Colonic mucosa (tissue), 4 donors: Measurements from ENCODE around the gene ZNF407. TPM values are rescaled to one million over a fixed set of nuclear protein-coding genes. Genes with fewer than 3 reads are reported as not detected.

Experiments used
- DNase-seq: peaks from one replicate; pipeline ENCODE4 v3.0.0-alpha.2; 2020
- H3K27ac ChIP-seq: fragments of 200-600 bp; one replicate; pipeline ENCODE4 v1.8.0; 2021
- H3K27me3 ChIP-seq: fragments of 200-600 bp; one replicate; pipeline ENCODE4 v1.8.0; 2021
- H3K36me3 ChIP-seq: fragments of 200-600 bp; one replicate; pipeline ENCODE4 v1.8.0; 2021
- H3K4me1 ChIP-seq: fragments of 200-600 bp; one replicate; pipeline ENCODE4 v1.8.0; 2021; ENCODE audit warnings: mild to moderate bottlenecking
- H3K4me3 ChIP-seq: fragments of 200-600 bp; one replicate; pipeline ENCODE4 v1.8.0; 2021
- H3K9ac ChIP-seq, 2 donors: one replicate each; pipeline ENCODE4 v1.7.0; 2013; ENCODE audit warnings: control low read depth in 2 of 2, low read depth in 2 of 2, low read length in 2 of 2
- H3K9me3 ChIP-seq: fragments of 200-600 bp; one replicate; pipeline ENCODE4 v1.8.0; 2021
- intact Hi-C: fragments of 100-400 bp; cut with DNase I; formaldehyde crosslinking; loops from one replicate; pipeline ENCODE4 v1.14.1; 2022
- total RNA-seq, 2 donors: library from RNA; stranded (reverse); fragmentation: NEBNext Ultra II Directional in 1 of 2; extraction: Animal tissue kit (Norgen Biotek cat#: 25700) in 1 of 2; gene quantifications; one replicate each; pipeline ENCODE4 v1.2.1, GENCODE V29; 2021
- TF ChIP-seq, protein P1 (sequence below): fragments of 200-600 bp; IDR thresholded peaks from one replicate; pipeline ENCODE4 v1.8.0; 2022; ENCODE audit warnings: antibody characterized with exemption, mild to moderate bottlenecking
- donor health status: healthy.
- donor health status: DM: no; HTN: no; CAD: no.
- donor health status: DM: no; HTN: no; CAD: no.

Gene ZNF407
- total RNA-seq, 2 donors from 2014 or later, result 8.1 to 13.1 TPM

DNA sequence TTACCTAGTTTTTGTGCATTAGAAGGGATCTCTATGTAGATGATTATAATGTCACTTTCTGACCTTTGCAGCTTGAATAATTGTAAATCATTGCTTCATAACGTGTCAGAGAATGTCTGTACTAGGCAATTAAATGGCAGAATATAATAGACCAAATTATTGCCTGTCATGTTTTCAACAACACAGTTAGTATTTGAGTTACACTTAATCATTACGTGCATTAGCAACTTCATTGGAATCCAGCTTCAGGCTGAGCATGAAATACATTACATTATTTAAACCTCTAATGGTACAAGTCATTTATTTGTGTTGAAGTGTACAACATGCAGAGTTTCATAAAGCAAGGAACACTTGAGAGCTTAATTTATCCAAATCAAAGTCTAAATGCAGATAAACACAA is 48.0 kb downstream of the ZNF407 start:
- TF ChIP-seq, protein P1, sequence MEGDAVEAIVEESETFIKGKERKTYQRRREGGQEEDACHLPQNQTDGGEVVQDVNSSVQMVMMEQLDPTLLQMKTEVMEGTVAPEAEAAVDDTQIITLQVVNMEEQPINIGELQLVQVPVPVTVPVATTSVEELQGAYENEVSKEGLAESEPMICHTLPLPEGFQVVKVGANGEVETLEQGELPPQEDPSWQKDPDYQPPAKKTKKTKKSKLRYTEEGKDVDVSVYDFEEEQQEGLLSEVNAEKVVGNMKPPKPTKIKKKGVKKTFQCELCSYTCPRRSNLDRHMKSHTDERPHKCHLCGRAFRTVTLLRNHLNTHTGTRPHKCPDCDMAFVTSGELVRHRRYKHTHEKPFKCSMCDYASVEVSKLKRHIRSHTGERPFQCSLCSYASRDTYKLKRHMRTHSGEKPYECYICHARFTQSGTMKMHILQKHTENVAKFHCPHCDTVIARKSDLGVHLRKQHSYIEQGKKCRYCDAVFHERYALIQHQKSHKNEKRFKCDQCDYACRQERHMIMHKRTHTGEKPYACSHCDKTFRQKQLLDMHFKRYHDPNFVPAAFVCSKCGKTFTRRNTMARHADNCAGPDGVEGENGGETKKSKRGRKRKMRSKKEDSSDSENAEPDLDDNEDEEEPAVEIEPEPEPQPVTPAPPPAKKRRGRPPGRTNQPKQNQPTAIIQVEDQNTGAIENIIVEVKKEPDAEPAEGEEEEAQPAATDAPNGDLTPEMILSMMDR, result no peak
- intact Hi-C loops, result no loop called here
- Histone ChIP-seq H3K36me3 (no peaks in the 10 kb centered on the region), H3K4me3 (no peak overlapping the region), H3K4me1 (no peaks in the 10 kb centered on the region), H3K27ac (no peak overlapping the region), H3K9ac (no peak overlapping the region), H3K9me3 (no peaks in the 10 kb centered on the region), H3K27me3 (no peaks in the 10 kb centered on the region)
- DNase-seq, result no peak

DNA sequence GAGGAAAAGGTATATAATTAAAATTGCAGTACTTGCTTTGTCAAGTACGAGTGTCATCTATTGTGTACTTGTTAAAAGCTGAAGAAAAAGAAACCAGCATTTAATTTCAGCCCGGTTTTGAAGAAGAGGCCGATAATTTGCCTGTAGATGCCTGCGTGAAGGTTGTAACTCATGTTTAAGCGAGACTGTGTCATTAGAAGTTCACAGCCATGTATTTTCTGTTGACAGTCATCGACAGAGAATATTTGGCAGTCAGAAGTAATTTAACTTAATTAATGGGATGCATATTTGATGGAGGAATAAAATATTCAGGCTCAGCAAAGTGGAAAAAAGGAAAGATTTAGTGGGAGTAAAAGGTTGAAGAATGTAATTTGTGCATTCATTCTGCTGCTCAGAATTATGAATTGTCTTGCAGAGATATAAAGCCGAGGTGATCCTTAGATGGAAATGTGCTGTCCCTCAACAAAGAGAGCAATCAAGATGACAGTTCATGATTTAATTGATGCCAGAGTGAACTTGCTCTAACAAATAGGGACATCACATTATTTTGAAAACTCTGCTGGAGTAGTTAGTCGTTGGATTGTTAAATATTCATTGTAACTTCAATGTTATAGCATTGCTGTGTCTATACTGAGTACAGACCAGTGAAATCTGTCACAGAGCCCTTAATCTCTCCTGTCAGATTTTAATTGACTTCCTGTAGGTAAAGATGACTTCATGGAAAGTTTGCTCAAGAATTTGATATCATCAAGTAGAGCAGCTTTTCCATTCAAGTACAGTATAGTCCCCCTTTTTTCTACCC is 53.9 kb downstream of the ZNF407 start:
- no peak overlapping the region for H3K9ac ChIP-seq
- intact Hi-C loops, result loop anchor here (10.0 kb wide), 3 partner anchors 823 to 1693 kb away; no protein-coding TSS in a partner anchor
- no peaks in the 10 kb centered on the region for H3K36me3 ChIP-seq
- H3K9me3 ChIP-seq, result no peaks in the 10 kb centered on the region
- TF ChIP-seq, protein P1, result no peak
- H3K4me3 ChIP-seq, result no peak overlapping the region
- no peak overlapping the region for H3K27ac ChIP-seq
- H3K4me1 ChIP-seq, result no peaks in the 10 kb centered on the region
- DNase-seq, result no peak
- no peaks in the 10 kb centered on the region for H3K27me3 ChIP-seq

DNA sequence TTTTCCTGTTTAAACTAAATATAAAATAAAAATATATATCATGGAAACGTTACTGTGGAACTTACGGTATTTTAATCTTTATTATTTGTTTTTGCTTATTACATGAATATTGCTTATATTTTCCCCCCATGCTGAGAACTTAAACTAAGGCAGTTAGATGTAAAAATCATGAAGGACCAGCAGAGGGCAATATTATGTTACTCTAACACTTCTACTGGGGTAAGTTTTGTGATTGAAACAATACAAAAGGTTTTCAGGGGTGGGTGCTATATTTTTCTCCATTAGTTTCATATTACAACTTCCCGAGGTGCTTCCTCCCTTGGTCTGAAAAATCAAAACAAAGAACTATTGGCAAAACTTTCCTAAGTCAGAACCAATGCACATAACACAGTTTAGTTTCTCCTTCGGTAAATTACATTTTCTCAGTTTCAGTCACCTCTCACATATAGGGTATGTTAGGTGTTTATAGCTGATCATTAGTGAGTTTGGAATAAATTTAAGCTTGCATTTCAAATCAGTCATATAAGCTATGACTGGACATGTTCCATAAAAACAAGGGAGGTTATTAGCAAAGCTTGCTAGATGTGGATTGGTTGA is 54.8 kb downstream of the ZNF407 start:
- Histone ChIP-seq H3K27me3 (no peaks in the 10 kb centered on the region), H3K4me3 (no peak overlapping the region), H3K27ac (no peak overlapping the region), H3K9me3 (no peaks in the 10 kb centered on the region), H3K4me1 (no peaks in the 10 kb centered on the region), H3K36me3 (no peaks in the 10 kb centered on the region), H3K9ac (no peak overlapping the region)
- TF ChIP-seq, protein P1, result peak; percentile 46
- intact Hi-C loops, result loop anchor here (10.0 kb wide), 3 partner anchors 822 to 1692 kb away; no protein-coding TSS in a partner anchor
- DNase-seq, result no peak

DNA sequence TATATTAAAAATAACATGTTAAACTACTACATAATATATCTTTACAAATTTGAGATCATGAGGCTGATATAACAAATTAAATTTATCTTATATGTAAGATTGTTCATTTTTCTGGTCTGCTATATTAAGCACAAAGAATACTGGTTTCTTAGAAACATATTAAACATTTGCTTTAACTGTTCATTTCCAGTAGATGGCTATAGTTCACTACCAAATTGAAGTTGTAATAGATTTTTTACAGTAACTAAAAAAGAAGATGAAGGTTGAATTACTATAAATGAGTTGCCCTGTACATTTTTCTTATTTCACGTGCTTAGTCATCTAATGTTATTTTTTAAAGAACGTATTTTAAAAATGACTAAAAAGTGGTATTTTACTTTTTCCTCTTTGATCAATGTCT is 57.0 kb downstream of the ZNF407 start:
- Histone ChIP-seq H3K27ac (no peak overlapping the region), H3K4me1 (no peaks in the 10 kb centered on the region), H3K9ac (no peak overlapping the region), H3K27me3 (no peaks in the 10 kb centered on the region), H3K36me3 (no peaks in the 10 kb centered on the region), H3K9me3 (no peaks in the 10 kb centered on the region), H3K4me3 (no peak overlapping the region)
- TF ChIP-seq, protein P1, result no peak
- intact Hi-C loops, result loop anchor here (10.0 kb wide), 3 partner anchors 820 to 1690 kb away; no protein-coding TSS in a partner anchor
- DNase-seq, result no peak

DNA sequence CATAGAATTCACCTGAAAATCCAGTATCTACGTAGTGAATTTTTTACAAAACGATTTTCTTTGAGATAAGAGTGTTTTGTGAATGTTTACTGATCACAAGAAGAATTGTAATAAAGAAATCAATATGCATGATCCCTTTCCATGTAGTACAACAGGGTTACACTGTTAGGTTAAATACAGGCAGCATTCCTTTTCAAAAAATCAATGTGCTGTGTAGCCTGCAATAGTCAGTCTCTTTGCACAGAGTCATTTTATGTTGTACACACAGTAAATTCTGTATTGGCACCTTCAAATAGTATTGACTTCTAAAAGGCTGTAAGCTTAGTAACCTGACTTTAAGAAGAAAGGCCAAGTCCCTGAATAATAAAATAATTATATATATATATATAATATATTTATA is 63.3 kb downstream of the ZNF407 start:
- no peaks in the 10 kb centered on the region for H3K36me3 ChIP-seq
- TF ChIP-seq, protein P1, result no peak
- H3K4me3 ChIP-seq, result no peak overlapping the region
- H3K9ac ChIP-seq, result no peak overlapping the region
- no peak for DNase-seq
- H3K9me3 ChIP-seq, result no peaks in the 10 kb centered on the region
- intact Hi-C loops, result no loop called here
- H3K27me3 ChIP-seq, result no peaks in the 10 kb centered on the region
- no peaks in the 10 kb centered on the region for H3K4me1 ChIP-seq
- H3K27ac ChIP-seq, result no peak overlapping the region
